ENCODE measurements around the gene ADRB1. TPM values are rescaled to one million over a fixed set of nuclear protein-coding genes. Genes with fewer than 3 reads are reported as not detected.

The ADRB1 gene
- total RNA-seq, 1 donor from 2014 or later = not detected

DNA sequence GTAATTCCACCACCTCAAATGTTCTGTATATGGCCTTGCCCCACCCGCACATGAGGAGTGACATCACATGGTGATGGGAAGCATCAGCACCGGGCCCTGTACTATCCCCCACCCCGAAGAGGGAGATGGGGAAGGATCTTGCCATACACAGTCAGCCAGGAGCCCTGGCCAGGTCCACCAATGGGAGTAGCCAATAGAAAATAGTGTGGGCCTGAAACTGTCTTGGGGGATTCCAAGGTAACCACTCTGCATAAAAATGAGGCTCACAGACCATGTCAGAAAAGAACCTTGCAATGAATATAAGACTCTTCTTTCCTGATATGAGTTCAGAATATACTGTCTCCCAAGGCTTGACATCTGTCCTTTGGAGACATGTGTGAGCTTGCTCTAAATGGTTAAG is 51.1 kb downstream of the ADRB1 start:
- Mint-ChIP-seq H3K4me1 (ENCODE audit: unreplicated experiment) (peaks cover 22% of the 10 kb centered on the region), H3K27ac (ENCODE audit: unreplicated experiment) (no peak overlapping the region), H3K27me3 (ENCODE audit: unreplicated experiment) (no peaks in the 10 kb centered on the region), H3K9me3 (ENCODE audit: unreplicated experiment) (no peaks in the 10 kb centered on the region), H3K36me3 (ENCODE audit: low read depth, unreplicated experiment) (no peaks in the 10 kb centered on the region), H3K4me3 (ENCODE audit: unreplicated experiment) (no peak overlapping the region)
- TF ChIP-seq, protein P1, sequence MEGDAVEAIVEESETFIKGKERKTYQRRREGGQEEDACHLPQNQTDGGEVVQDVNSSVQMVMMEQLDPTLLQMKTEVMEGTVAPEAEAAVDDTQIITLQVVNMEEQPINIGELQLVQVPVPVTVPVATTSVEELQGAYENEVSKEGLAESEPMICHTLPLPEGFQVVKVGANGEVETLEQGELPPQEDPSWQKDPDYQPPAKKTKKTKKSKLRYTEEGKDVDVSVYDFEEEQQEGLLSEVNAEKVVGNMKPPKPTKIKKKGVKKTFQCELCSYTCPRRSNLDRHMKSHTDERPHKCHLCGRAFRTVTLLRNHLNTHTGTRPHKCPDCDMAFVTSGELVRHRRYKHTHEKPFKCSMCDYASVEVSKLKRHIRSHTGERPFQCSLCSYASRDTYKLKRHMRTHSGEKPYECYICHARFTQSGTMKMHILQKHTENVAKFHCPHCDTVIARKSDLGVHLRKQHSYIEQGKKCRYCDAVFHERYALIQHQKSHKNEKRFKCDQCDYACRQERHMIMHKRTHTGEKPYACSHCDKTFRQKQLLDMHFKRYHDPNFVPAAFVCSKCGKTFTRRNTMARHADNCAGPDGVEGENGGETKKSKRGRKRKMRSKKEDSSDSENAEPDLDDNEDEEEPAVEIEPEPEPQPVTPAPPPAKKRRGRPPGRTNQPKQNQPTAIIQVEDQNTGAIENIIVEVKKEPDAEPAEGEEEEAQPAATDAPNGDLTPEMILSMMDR (IDR thresholded peaks at IDR 0.05; ENCODE audit: unreplicated experiment) = no peak
- DNase-seq (ENCODE audit: low spot score) = no peak

DNA sequence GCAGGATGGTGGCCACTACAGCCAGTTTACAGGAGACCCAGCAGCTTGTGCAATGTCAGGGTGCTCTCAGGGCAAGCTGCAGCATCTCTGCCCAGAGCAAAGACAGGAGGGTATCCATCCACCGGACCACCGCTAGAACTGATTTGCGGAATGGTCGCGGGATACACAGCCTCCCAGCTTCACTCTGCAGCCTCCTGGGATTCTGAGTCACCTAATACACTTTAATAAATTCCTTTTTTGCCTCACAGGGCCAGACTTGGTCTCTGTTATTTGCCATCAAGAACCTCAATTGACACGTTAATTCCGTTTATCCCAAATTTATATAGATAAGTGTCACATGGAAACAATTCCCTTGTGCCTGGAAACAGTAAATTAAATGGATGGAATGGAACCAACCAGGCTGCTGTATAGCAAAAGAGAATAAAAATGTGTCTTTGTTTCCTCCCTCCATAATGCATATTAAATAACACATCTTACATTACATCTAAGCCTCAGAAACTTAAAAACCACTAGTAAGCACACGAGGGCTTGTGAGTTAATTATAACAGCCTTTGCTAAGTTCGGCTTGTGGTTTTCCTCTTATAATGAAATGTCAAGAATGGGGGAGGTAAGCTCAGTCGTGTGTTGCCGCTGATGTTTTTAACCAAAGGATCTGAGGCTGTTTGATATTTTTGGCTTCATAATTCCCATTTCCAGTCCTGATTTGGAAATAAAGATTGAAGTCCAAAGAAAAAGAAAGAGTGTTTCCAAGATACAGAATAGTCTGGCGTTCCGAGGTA is 52.1 kb downstream of the ADRB1 start:
- Mint-ChIP-seq H3K4me1 (ENCODE audit: unreplicated experiment) (peaks cover 30% of the 10 kb centered on the region), H3K27me3 (ENCODE audit: unreplicated experiment) (peaks cover 6% of the 10 kb centered on the region), H3K9me3 (ENCODE audit: unreplicated experiment) (no peaks in the 10 kb centered on the region), H3K36me3 (ENCODE audit: low read depth, unreplicated experiment) (no peaks in the 10 kb centered on the region), H3K4me3 (ENCODE audit: unreplicated experiment) (no peak overlapping the region), H3K27ac (ENCODE audit: unreplicated experiment) (no peak overlapping the region)
- DNase-seq (ENCODE audit: low spot score) = no peak
- TF ChIP-seq, protein P1 (IDR thresholded peaks at IDR 0.05; ENCODE audit: unreplicated experiment) = no peak

Other genes starting within 250 kb of the ADRB1 start
- gene DCLRE1A, start 189.8 kb upstream of the ADRB1 start, total RNA-seq (ENCODE audit: unreplicated experiment) = 7.5 TPM
- gene NHLRC2, start 189.2 kb upstream of the ADRB1 start, total RNA-seq (ENCODE audit: unreplicated experiment) = 22.5 TPM
- gene CCDC186, start 130.3 kb downstream of the ADRB1 start, total RNA-seq (ENCODE audit: unreplicated experiment) = 18.5 TPM
- 0.18 TPM for gene TDRD1, start 135.5 kb downstream of the ADRB1 start, total RNA-seq (ENCODE audit: unreplicated experiment)
- gene VWA2, start 195.4 kb downstream of the ADRB1 start, total RNA-seq (ENCODE audit: unreplicated experiment) = 2.4 TPM